Measurements from ENCODE around the gene NUP155.
"Not testable (repeated sequence)": the region's sequence is repeated elsewhere in the genome, so short reads cannot be mapped to it uniquely, and the experiment has no call there.

NUP155 gene

GRCh38 chr5:37400501-37400900 is 29.6 kb upstream of the NUP155 start:
- H3K4me3 ChIP-seq (ENCODE audit: low read depth, low read length): no peak overlapping the region
- no peak overlapping the region for H4K8ac ChIP-seq (ENCODE audit: low read depth, low read length)
- no peak overlapping the region for H2BK5ac ChIP-seq (ENCODE audit: low read depth, low read length, poor library complexity)
- no peak overlapping the region for H3K14ac ChIP-seq (ENCODE audit: low read length)
- H2BK12ac ChIP-seq (ENCODE audit: low read length): no peak overlapping the region
- no peak for DNase-seq
- peaks cover 12% of the 10 kb centered on the region in 2 experiments for H3K36me3 ChIP-seq (ENCODE audit: control insufficient read depth in 1 of 2, insufficient read depth in 2 of 2, low read length in 2 of 2)
- no peak overlapping the region for H4K12ac ChIP-seq (ENCODE audit: low read depth, low read length)
- no peak overlapping the region for H3K4me2 ChIP-seq (ENCODE audit: low read length)
- WGBS (ENCODE audit: extremely low coverage, insufficient coverage, insufficient read length): no CpG with 5 or more reads among the region's 4 CpGs
- no peaks in the 10 kb centered on the region for H3K79me1 ChIP-seq (ENCODE audit: low read length)
- H3K79me2 ChIP-seq (ENCODE audit: control insufficient read depth, insufficient read depth, low read length, poor library complexity): no peaks in the 10 kb centered on the region
- no peak overlapping the region for H3K9ac ChIP-seq (ENCODE audit: low read length)
- no peak overlapping the region for H3K4ac ChIP-seq (ENCODE audit: low read depth, low read length)
- H2BK120ac ChIP-seq (ENCODE audit: insufficient read depth, low read length, poor library complexity): no peak overlapping the region
- H2AK5ac ChIP-seq (ENCODE audit: low read length): no peak overlapping the region
- H4K91ac ChIP-seq (ENCODE audit: low read depth, low read length): no peak overlapping the region
- no peak overlapping the region for H3K27ac ChIP-seq (ENCODE audit: low read depth, low read length)
- peaks cover 0 to 1% of the 10 kb centered on the region in 2 experiments for H3K4me1 ChIP-seq (ENCODE audit: control insufficient read depth in 1 of 2, insufficient read depth in 2 of 2, low read length in 2 of 2)
- no peaks in the 10 kb centered on the region for H3K27me3 ChIP-seq (ENCODE audit: insufficient read depth, low read length)
- H3K18ac ChIP-seq (ENCODE audit: low read length): no peak overlapping the region
- H3K9me3 ChIP-seq (ENCODE audit: insufficient read depth, low read depth, low read length): no peaks in the 10 kb centered on the region
- H3K23ac ChIP-seq (ENCODE audit: low read length): no peak overlapping the region
- H2AFZ ChIP-seq (ENCODE audit: insufficient read depth, low read length, poor library complexity): no peak overlapping the region

DNA sequence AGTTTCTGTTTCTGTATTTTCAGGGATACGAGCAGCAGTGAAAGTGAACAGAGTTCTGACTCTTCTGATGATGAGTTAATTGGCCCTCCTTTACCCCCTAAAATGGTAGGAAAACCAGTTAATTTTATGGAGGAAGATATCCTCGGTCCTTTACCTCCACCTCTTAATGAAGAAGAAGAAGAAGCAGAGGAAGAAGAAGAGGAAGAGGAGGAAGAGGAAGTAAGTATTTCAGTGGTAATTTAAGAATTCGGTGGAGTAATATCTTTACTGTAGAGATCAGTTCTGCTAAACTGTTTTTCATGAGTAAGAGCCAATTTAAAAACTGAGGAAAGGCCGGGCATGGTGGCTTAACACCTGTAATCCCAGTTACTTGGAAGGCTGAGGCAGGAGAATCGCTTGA is 25.4 kb upstream of the NUP155 start:
- Histone ChIP-seq H3K27me3 (ENCODE audit: insufficient read depth, low read length) (no peaks in the 10 kb centered on the region), H2BK12ac (ENCODE audit: low read length) (no peak overlapping the region), H3K4me1 (ENCODE audit: control insufficient read depth in 1 of 2, insufficient read depth in 2 of 2, low read length in 2 of 2) (peaks cover 0 to 1% of the 10 kb centered on the region in 2 experiments), H4K91ac (ENCODE audit: low read depth, low read length) (no peak overlapping the region), H2BK5ac (ENCODE audit: low read depth, low read length, poor library complexity) (no peak overlapping the region), H3K79me2 (ENCODE audit: control insufficient read depth, insufficient read depth, low read length, poor library complexity) (no peaks in the 10 kb centered on the region), H3K36me3 (ENCODE audit: control insufficient read depth in 1 of 2, insufficient read depth in 2 of 2, low read length in 2 of 2) (peaks cover 21 to 27% of the 10 kb centered on the region in 2 experiments), H3K4me2 (ENCODE audit: low read length) (no peak overlapping the region), H2BK120ac (ENCODE audit: insufficient read depth, low read length, poor library complexity) (no peak overlapping the region), H3K79me1 (ENCODE audit: low read length) (no peaks in the 10 kb centered on the region), H4K8ac (ENCODE audit: low read depth, low read length) (no peak overlapping the region), H3K14ac (ENCODE audit: low read length) (no peak overlapping the region), H3K18ac (ENCODE audit: low read length) (no peak overlapping the region), H2AK5ac (ENCODE audit: low read length) (no peak overlapping the region), H2AFZ (ENCODE audit: insufficient read depth, low read length, poor library complexity) (no peak overlapping the region), H3K4me3 (ENCODE audit: low read depth, low read length) (no peak overlapping the region), H3K4ac (ENCODE audit: low read depth, low read length) (no peak overlapping the region), H3K9me3 (ENCODE audit: insufficient read depth, low read depth, low read length) (no peaks in the 10 kb centered on the region), H4K12ac (ENCODE audit: low read depth, low read length) (no peak overlapping the region), H3K27ac (ENCODE audit: low read depth, low read length) (no peak overlapping the region), H3K9ac (ENCODE audit: low read length) (no peak overlapping the region), H3K23ac (ENCODE audit: low read length) (no peak overlapping the region)
- DNase-seq: no peak
- no CpG with 5 or more reads among the region's 5 CpGs for WGBS (ENCODE audit: extremely low coverage, insufficient coverage, insufficient read length)

DNA sequence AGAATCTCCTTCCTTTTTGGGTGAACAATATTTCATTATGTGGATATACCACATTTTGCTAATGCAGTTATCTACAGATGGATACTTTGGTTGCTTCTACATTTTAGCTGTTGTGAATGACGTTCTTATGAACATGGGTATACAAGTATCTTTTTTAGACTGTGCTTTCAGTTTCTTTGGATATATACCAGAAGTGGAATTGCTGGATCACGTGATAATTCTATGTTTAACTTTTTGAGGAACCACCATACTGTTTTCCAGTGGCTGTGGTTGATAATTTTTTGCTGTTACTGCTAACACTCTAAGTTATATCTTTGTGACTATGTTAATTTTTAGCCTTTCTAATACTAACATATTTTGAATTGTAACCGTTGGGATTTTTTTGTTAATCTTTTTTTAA is 20.7 kb upstream of the NUP155 start:
- Histone ChIP-seq H4K8ac (ENCODE audit: low read depth, low read length) (no peak overlapping the region), H2BK12ac (ENCODE audit: low read length) (no peak overlapping the region), H3K27ac (ENCODE audit: low read depth, low read length) (no peak overlapping the region), H3K36me3 (ENCODE audit: control insufficient read depth in 1 of 2, insufficient read depth in 2 of 2, low read length in 2 of 2) (peaks cover 17 to 20% of the 10 kb centered on the region in 2 experiments), H3K27me3 (ENCODE audit: insufficient read depth, low read length) (no peaks in the 10 kb centered on the region), H3K9ac (ENCODE audit: low read length) (no peak overlapping the region), H4K12ac (ENCODE audit: low read depth, low read length) (no peak overlapping the region), H3K4me3 (ENCODE audit: low read depth, low read length) (no peak overlapping the region), H4K91ac (ENCODE audit: low read depth, low read length) (no peak overlapping the region), H2AFZ (ENCODE audit: insufficient read depth, low read length, poor library complexity) (no peak overlapping the region), H3K14ac (ENCODE audit: low read length) (no peak overlapping the region), H3K9me3 (ENCODE audit: insufficient read depth, low read depth, low read length) (no peaks in the 10 kb centered on the region), H3K23ac (ENCODE audit: low read length) (no peak overlapping the region), H2BK120ac (ENCODE audit: insufficient read depth, low read length, poor library complexity) (no peak overlapping the region), H2AK5ac (ENCODE audit: low read length) (no peak overlapping the region), H3K4ac (ENCODE audit: low read depth, low read length) (no peak overlapping the region), H3K79me2 (ENCODE audit: control insufficient read depth, insufficient read depth, low read length, poor library complexity) (no peaks in the 10 kb centered on the region), H3K79me1 (ENCODE audit: low read length) (no peaks in the 10 kb centered on the region), H3K4me1 (ENCODE audit: control insufficient read depth in 1 of 2, insufficient read depth in 2 of 2, low read length in 2 of 2) (no peaks in the 10 kb centered on the region), H3K18ac (ENCODE audit: low read length) (no peak overlapping the region), H3K4me2 (ENCODE audit: low read length) (no peak overlapping the region), H2BK5ac (ENCODE audit: low read depth, low read length, poor library complexity) (no peak overlapping the region)
- DNase-seq: no peak
- WGBS (ENCODE audit: extremely low coverage, insufficient coverage, insufficient read length): no CpG with 5 or more reads among the region's 3 CpGs

DNA sequence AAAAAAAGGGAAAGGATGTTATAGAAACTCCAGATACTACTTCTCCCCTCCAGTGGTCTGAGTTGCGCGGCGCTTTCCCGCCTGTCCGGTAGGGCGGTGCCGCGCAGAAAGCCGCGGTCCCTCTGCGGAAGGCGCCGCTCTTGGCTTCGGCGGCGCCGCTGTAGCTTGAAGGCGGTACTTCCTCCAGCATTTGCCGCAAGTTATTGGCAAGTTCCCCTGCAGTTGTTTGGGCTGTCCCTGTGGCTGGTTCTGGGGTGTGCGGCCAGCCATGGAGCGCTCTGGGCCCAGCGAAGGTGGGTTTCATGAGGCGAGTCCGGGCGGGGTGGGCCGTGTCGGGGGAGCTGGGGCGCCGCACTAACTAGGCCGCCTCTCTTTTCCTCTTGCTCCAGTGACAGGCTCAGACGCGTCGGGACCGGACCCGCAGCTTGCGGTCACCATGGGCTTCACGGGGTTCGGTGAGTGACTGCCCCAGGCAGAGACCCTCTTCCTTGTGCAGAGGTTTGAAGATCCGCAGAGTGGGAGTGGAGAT is 8.3 kb upstream of the NUP155 start, which contains the start of gene WDR70:
Gene WDR70 (plus strand): TSS at position 219 of the 529 bp plus-strand sequence. CDS start 50 bp downstream, at position 269.
- no CpG with 5 or more reads among the region's 39 CpGs for WGBS (ENCODE audit: extremely low coverage, insufficient coverage, insufficient read length)

More for the DNA sequence above, 8.3 kb upstream of the NUP155 start, which contains the start of gene WDR70:
- not testable (repeated sequence) for H2BK12ac ChIP-seq (ENCODE audit: low read length); H3K14ac ChIP-seq (ENCODE audit: low read length); H3K79me2 ChIP-seq (ENCODE audit: control insufficient read depth, insufficient read depth, low read length, poor library complexity); H3K4me1 ChIP-seq (ENCODE audit: control insufficient read depth in 1 of 2, insufficient read depth in 2 of 2, low read length in 2 of 2); H3K23ac ChIP-seq (ENCODE audit: low read length); H3K18ac ChIP-seq (ENCODE audit: low read length); H3K27ac ChIP-seq (ENCODE audit: low read depth, low read length); H3K27me3 ChIP-seq (ENCODE audit: insufficient read depth, low read length); H2AK5ac ChIP-seq (ENCODE audit: low read length); H3K9me3 ChIP-seq (ENCODE audit: insufficient read depth, low read depth, low read length); H2BK5ac ChIP-seq (ENCODE audit: low read depth, low read length, poor library complexity); H2BK120ac ChIP-seq (ENCODE audit: insufficient read depth, low read length, poor library complexity); H3K79me1 ChIP-seq (ENCODE audit: low read length)
- peak; percentile 91 to 93 for DNase-seq
- H4K8ac ChIP-seq (ENCODE audit: low read depth, low read length): peak within 1 kb of the TSS; percentile 73
- peak within 1 kb of the TSS; percentile 93 for H3K9ac ChIP-seq (ENCODE audit: low read length)
- H4K12ac ChIP-seq (ENCODE audit: low read depth, low read length): peak within 1 kb of the TSS; percentile 77
- H3K4me3 ChIP-seq (ENCODE audit: low read depth, low read length): peak within 1 kb of the TSS; percentile 94
- H3K4ac ChIP-seq (ENCODE audit: low read depth, low read length): peak within 1 kb of the TSS; percentile 64
- peak within 1 kb of the TSS; percentile 71 for H2AFZ ChIP-seq (ENCODE audit: insufficient read depth, low read length, poor library complexity)
- H3K4me2 ChIP-seq (ENCODE audit: low read length): peak within 1 kb of the TSS; percentile 89
- H4K91ac ChIP-seq (ENCODE audit: low read depth, low read length): peak within 1 kb of the TSS; percentile 43
- H3K36me3 ChIP-seq (ENCODE audit: control insufficient read depth in 1 of 2, insufficient read depth in 2 of 2, low read length in 2 of 2): peaks cover 10 to 15% of the 10 kb centered on the region in 2 experiments
